Left hindlimb (tissue), 1 donor: ENCODE results near the gene JMJD1C.
A peak's percentile ranks its signal among the peaks of the same experiment; 100 is the strongest.

Experiments
- DNase-seq: peaks from one replicate; pipeline ENCODE4 v3.0.0-alpha.2; 2018

The JMJD1C gene

DNA sequence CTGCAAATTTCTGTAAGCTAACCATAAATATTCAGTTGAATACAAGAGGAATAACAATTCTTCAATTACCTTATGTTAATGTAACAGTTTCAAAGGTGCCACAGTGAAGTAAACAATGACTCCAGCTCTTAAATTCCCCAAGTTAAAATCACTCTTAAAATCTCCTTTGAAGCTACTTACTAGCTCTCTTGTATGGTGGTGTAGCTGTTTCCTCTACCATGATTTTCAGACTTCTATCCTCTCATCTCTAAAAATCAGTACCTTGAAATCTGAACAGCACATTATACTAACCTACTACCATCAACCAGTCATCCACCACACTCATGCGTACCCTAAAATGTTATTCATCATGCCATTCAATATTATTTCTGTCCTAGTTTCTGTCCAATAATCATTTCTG lies 29.6 kb downstream of the JMJD1C start:
- no peak for DNase-seq

DNA sequence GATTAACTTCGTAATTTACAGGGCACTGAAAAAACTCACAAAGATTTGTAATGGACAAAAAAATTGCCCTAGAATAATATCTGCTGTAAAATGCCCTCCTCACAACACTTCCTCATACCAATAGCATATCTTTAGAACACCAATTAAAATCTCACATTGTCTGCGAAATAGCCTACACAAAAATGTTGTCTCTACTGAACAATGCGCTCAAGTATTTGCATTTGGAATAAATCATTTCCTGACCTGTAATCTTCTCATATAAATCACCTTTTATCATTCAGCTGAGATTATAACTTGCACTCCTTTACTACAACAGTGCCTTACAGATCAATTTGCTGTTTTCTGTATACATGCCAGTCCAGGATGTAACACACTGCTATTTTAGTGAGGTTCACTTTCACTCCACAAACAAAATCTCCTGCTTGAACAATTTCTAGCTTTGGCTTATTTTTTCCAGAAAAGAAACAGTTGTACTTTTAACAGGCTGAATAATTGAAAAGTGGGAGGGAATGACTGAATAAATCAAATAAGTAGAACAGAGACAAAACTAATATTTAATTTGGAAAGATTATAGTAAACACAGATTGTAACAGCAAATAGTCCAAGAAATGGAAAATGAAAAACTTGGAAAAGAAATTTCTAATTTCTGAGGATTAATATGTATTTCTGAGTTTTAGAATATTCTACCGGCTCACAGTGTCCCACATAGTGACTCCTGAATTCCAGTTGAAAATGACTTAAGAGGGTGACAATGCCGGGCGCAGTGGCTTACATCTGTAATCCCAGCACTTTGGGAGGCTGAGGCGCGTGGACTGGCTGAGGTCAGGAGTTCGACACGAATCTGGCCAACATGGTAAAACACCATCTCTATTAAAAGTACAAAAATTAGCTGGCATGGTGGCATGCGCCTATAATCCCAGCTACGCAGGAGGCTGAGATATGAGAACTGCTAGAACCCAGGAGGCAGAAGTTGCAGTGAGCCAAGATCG lies 30.6 kb downstream of the JMJD1C start:
- no peak for DNase-seq

DNA sequence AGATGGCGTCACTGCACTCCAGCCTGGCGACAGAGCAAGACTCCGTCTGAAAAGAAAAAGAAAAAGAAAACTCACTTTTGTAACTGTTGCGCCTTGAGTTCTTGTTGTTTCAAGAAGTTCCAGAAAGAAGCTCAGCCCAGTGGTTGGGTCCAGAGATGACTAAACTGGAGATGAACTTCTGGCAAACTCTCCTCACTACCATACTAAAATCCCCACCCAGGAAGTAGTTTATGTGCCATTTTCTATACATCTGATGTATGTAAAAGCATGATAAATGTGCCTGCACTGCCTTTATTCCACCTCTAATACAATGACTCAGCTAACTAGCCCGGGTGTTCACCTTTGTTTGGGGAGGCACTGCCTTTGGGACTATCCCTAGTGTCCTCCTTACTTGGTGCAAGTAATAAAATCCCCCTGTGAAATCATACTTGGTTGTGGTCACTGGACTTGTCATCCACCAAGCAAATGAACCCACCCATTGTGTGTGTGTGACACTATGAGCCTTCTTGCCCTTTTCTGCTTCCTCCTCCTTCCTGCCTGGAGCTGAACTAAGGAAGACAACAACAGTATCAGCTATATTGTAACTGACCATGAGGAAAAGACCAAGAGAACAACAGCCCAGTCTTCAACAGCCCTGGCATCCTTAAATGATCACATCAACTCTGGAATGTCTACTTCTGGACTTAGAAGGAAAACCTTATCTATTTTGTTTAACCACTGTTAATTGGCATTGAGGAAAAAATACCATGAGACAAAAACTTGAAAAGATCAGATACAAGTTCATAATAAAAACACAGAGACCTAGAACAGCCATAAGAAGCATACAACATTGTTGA lies 33.6 kb downstream of the JMJD1C start:
- DNase-seq = no peak

DNA sequence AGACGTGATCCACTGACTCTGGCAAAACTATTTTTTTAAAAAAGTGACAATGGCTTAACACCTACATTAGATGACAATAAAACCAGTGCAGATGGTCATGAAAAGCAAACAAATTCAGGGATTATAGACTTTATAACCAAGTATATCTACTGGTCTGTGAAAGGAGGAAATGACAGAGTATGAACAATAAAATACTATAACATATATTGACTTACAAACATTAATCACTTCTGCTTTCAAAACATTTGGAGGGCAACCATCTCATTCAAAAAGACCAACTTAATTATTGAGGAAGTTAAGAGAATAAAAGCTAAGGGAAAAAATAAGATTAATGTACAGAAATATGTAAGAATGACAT lies 34.8 kb downstream of the JMJD1C start:
- DNase-seq = no peak

GRCh38 chr10:63430091-63430998 lies 35.4 kb downstream of the JMJD1C start:
- DNase-seq = no peak

DNA sequence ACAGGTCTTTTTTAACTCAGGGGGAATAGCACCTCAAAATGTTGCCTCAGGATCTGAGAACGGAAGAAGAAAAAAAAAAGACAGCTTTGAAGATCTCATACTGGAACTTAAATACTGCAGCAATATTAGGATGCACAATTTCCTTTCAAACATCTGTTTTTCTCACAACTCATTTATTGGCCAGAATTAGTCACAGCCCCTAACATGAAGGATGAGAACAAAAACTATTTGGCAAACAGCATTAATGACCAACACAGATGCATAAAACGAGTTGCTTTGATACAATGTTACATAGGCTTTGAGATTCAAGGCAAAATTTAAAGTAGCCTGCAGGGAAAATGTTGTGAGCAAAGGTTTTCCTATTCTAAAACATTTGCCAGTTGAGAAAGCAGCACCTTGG lies 36.5 kb downstream of the JMJD1C start:
- DNase-seq = no peak

DNA sequence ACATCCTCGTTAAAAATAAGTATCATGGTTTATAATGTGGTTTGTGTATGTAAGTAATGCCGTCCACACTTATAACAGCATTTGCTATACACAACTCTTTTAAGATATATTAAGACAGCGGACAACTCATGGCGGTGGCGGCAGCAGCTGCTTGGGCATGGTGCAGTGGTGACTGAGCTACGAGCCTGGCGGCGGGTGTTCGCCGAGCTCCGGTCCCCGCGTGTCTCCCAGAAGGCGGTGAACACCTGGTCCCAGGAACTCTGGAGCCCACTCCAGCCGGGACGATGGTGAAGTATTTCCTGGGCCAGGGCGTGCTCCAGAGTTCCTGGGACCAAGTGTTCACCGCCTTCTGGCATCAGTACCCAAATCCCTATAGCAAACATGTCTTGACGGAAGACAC lies 38.8 kb downstream of the JMJD1C start:
- no peak for DNase-seq

DNA sequence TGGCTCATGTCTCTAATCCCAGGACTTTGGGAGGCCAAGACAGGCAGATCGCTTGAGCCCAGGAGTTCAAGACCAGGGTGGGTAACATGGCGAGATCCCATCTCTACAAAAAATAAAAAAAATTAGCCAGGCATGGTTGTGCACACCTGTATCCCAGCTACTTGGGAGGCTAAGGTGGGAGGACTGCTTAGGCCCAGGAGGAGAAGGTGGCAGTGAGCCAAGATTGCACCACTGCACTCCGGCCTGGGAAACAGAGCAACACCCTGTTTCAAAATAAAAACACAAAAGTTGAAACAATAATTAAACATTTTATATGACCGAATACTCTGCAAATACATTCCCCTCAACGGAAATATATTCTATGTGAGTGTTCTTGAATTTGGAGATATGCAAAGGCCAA lies 40.3 kb downstream of the JMJD1C start:
- DNase-seq = no peak

DNA sequence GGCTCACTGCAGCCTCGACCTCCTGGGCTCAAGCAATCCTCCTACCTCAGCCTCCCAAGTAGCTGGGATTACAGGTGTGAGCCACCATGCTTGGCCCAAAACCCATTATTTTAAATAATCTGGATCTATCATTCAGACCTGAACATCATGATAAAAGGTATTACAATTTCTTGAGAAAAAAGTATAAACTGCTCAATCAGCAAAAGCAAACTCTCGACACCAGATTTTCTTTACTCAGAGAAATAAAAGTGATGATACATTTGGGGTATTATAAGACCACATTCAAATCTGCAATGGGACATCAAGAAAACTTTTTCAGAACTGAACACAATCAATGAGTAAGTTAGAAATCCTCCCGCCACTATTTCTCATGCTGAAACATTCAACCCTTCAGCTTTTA lies 41.2 kb downstream of the JMJD1C start:
- no peak for DNase-seq

DNA sequence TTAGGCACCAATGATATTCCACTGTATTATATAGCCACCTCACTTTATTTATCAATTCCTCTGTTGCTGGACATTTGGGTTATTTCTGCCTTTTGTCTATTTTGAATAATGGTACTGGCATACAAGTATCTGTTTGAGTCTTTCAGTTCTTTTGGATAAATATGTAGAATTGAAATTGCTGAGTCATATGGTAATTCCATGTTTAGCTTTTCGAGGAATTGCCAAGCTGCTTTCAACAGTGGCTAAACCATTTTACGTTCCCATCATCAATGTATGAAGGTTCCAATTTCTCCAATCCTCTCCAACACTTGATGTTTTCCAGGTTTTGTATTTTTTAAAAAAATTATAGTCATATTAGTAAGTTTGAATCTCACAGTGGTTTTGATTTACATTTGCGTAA lies 42.3 kb downstream of the JMJD1C start:
- no peak for DNase-seq

DNA sequence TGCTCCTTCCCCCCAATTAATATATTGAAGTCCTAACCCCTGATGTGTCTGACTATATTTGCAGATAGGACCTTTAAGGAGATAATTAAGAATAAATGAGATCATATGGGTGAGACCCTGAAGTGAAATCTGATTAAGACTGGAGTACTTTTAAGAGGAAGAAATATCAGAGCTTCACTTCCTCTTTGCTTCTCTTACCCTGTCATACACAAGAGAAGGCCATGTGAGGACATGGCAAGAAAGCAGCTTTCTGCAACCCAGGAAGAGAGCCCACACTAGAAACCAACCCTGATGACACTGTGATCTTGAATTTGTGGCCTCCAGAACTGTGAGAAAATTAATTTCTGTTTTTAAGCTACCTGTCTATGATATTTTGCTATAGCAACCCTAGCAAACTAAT lies 44.2 kb downstream of the JMJD1C start:
- DNase-seq = no peak

DNA sequence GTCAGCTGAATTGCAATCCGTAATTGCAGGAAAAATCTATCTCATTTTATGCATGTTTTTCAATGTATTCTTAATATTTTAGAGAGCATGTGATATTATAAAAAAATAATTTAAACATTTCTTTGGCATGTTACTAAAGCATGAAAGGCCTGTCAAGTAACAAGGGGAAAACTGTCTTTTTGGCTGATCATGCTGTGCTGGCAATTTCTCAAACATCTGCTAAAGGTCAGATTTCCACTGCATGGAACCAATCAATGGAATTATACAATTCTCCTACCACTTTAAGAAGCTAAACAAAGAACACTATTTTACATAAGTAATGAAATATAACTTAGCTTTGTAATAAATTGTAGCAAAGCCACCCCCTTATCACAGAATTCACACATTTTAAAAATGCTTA lies 49.4 kb downstream of the JMJD1C start:
- peak; percentile 44 for DNase-seq

GRCh38 chr10:63415640-63416244 lies 50.0 kb downstream of the JMJD1C start:
- no peak for DNase-seq

- DNase-seq = no peak
Observed at GRCh38 chr10:63414481-63415260, 51.1 kb downstream of the JMJD1C start.

DNA sequence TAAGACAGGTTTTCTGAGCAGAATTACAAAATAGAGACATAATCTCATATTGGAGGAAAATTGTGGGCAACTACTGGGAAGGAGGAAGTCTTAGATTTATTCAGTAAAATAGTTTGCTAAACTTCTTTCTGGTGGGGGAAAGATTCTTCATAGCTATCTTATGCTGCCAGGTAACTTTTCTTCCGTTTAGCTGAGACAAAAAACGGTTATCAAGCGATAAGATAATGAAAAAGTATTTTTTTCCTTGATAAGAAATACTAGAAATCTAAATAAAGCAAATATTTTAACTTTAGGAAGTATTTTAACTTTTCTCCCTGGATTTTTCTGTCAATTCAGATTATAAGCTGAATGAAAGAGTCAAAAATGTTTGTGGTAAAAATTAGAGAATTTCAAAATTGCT lies 52.3 kb downstream of the JMJD1C start:
- no peak for DNase-seq

GRCh38 chr10:63412304-63412703 lies 53.5 kb downstream of the JMJD1C start:
- no peak for DNase-seq

DNA sequence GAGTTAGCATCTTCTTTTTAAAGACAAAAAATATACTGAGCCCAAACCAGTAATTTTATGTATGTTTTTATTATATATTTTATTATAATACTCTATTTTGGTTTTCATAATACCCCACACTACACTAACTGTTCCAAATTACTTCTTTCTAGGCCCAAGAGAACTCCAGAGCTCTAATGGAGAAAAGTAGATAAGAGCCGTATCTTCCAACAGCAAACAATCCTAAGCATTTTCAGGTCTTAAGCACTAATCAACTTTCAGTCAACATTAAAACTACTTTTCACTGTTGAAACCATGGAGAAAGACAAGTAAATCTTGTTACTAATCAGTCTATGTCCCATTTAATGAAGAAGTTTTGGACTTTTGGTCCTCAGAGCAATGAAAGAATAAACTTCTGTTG lies 55.1 kb downstream of the JMJD1C start:
- no peak for DNase-seq

DNA sequence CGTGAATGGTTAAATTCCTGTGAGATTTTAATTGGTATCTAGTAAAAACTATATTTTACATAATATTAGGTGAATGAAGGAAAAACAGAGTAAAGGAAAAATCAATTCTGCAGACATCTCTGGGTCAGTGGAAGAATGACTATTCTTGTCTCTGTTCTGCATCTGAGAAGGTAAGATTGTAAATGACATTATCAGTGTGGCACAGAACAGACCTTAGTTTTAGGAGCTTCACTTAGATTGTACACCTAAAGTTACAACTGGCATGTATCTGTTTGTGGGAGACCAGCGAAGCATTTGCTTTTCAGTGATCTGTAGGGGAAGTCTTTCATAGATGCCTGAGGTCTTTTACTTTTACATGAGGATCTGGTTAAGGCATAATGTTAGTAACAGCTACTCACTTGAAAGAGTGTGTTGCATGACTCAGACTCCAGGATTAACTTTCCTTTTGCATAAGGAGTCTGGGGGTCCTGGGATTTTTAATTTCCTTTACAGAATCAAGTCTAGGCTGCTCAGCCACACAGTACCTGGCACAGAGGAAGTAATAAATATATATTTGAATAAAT lies 56.2 kb downstream of the JMJD1C start:
- DNase-seq = no peak

GRCh38 chr10:63407136-63407662 lies 58.6 kb downstream of the JMJD1C start:
- DNase-seq = no peak

DNA sequence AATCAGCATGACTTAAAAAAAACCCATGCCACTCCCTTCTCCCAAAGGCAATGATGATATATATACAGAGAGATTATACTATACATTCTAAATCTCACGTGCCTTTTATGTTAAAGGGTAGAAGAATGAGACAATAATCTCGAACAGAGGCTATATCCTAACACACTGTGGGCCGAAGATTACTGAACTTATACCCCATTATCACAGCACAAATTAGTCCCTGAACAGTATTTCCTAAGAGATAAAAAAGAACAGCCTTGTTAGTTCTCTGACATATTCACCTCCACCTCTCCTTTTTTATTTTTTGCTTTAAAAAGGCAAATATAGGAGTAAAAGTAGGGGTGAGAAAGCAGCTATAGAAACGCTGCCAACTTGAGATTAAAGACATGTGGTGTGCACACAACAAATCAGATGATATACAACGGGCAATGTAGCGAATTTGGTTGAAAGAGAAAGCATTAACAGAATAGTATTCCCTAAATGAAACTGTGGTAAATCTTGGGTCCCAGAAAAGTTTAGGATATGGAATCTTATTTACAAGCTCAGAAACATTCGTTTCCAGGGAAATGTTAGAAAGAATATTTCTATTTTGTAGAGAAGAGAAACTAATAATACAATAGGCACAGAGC lies 69.5 kb downstream of the JMJD1C start:
- no peak for DNase-seq

DNA sequence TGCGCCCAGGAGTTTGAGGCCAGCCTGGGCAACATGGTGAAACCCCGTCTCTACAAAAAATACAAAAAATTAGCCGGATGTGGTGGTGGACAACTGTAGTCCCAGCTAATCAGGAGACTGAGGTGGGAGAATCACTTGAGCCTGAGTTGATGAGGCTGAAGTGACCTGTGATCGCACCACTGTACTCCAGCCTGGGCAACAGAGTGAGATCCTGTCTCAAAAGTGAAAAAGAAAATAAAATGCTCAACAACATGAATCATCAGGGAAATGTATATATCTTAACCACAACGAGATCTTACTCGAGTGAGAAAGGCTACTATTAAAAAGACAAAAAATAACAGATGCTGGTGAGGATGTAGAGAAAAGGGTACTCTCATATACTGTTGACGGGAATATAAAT lies 72.7 kb downstream of the JMJD1C start:
- DNase-seq = no peak
